Measurements from ENCODE around the gene ENO3.
A peak's percentile ranks its signal among the peaks of the same experiment; 100 is the strongest.

Gene ENO3

GRCh38 chr17:4951486-4951885, 567 bp downstream of the ENO3 start:
- DNase-seq, result no peak

- no peak for DNase-seq
Observed at GRCh38 chr17:4953451-4953961, 2.6 kb downstream of the ENO3 start.

GRCh38 chr17:4955091-4955490, 4.2 kb downstream of the ENO3 start:
- no peak for DNase-seq

- no peak for DNase-seq
Observed at GRCh38 chr17:4956493-4957061, 5.7 kb downstream of the ENO3 start.

- no peak for DNase-seq
Observed at GRCh38 chr17:4958102-4958501, 7.2 kb downstream of the ENO3 start.

- DNase-seq, result no peak
Observed at GRCh38 chr17:4959261-4959965, 8.5 kb downstream of the ENO3 start.

GRCh38 chr17:4960279-4960922, 9.5 kb downstream of the ENO3 start:
- DNase-seq, result no peak

GRCh38 chr17:4965311-4965986, 14.5 kb downstream of the ENO3 start:
- DNase-seq, result no peak

- DNase-seq, result peak; percentile 90
Observed at GRCh38 chr17:4966844-4967538, 16.1 kb downstream of the ENO3 start.

- DNase-seq, result peak; percentile 74
Observed at GRCh38 chr17:4967539-4968485, 16.9 kb downstream of the ENO3 start, which contains the start of gene SPAG7. SPAG7 (minus strand) TSS chr17:4967817; CDS start chr17:4967804, 13 bp downstream.

GRCh38 chr17:4968486-4969046, 17.6 kb downstream of the ENO3 start:
- no peak for DNase-seq

GRCh38 chr17:4969047-4969550, 18.2 kb downstream of the ENO3 start:
- DNase-seq, result no peak

- DNase-seq, result no peak
Observed at GRCh38 chr17:4969551-4970173, 18.7 kb downstream of the ENO3 start.

GRCh38 chr17:4970273-4970672, 19.4 kb downstream of the ENO3 start:
- no peak for DNase-seq

GRCh38 chr17:4971826-4972225, 20.9 kb downstream of the ENO3 start:
- DNase-seq, result no peak

- no peak for DNase-seq
Observed at GRCh38 chr17:4972322-4972721, 21.4 kb downstream of the ENO3 start.

- no peak for DNase-seq
Observed at GRCh38 chr17:4972752-4973151, 21.8 kb downstream of the ENO3 start.

GRCh38 chr17:4973256-4974114, 22.6 kb downstream of the ENO3 start:
- no peak for DNase-seq

- DNase-seq, result no peak
Observed at GRCh38 chr17:4974115-4974670, 23.3 kb downstream of the ENO3 start.
